ENCODE results near the gene STK32C.

DNA sequence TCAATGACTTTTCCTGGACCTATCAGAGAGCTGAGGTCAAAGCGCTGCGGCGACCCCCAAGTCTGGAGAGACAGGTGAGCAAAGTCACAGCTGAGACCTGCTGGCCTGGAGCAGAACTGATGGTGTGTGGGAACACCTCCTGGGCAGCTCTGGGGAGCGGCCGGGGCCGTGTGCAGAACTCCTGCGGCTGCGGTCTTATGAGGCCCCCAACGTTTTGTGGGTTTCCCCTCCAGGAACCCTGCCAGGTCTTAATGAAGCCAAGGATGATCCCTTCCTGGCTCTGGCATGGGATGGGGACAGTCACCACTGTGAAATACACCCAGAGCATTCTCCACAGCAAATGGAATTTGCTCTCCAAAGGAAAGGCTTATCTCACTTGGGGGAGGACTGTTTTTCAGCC, 94.9 kb downstream of the STK32C start:
- TF ChIP-seq, protein P1, sequence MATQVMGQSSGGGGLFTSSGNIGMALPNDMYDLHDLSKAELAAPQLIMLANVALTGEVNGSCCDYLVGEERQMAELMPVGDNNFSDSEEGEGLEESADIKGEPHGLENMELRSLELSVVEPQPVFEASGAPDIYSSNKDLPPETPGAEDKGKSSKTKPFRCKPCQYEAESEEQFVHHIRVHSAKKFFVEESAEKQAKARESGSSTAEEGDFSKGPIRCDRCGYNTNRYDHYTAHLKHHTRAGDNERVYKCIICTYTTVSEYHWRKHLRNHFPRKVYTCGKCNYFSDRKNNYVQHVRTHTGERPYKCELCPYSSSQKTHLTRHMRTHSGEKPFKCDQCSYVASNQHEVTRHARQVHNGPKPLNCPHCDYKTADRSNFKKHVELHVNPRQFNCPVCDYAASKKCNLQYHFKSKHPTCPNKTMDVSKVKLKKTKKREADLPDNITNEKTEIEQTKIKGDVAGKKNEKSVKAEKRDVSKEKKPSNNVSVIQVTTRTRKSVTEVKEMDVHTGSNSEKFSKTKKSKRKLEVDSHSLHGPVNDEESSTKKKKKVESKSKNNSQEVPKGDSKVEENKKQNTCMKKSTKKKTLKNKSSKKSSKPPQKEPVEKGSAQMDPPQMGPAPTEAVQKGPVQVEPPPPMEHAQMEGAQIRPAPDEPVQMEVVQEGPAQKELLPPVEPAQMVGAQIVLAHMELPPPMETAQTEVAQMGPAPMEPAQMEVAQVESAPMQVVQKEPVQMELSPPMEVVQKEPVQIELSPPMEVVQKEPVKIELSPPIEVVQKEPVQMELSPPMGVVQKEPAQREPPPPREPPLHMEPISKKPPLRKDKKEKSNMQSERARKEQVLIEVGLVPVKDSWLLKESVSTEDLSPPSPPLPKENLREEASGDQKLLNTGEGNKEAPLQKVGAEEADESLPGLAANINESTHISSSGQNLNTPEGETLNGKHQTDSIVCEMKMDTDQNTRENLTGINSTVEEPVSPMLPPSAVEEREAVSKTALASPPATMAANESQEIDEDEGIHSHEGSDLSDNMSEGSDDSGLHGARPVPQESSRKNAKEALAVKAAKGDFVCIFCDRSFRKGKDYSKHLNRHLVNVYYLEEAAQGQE (IDR thresholded peaks at IDR 0.05; ENCODE audit: insufficient replicate concordance, low read depth), result no peak
- no peak for TF ChIP-seq POLR2AphosphoS5 (IDR thresholded peaks at IDR 0.05; ENCODE audit: low read depth)
- TF ChIP-seq, protein P2, sequence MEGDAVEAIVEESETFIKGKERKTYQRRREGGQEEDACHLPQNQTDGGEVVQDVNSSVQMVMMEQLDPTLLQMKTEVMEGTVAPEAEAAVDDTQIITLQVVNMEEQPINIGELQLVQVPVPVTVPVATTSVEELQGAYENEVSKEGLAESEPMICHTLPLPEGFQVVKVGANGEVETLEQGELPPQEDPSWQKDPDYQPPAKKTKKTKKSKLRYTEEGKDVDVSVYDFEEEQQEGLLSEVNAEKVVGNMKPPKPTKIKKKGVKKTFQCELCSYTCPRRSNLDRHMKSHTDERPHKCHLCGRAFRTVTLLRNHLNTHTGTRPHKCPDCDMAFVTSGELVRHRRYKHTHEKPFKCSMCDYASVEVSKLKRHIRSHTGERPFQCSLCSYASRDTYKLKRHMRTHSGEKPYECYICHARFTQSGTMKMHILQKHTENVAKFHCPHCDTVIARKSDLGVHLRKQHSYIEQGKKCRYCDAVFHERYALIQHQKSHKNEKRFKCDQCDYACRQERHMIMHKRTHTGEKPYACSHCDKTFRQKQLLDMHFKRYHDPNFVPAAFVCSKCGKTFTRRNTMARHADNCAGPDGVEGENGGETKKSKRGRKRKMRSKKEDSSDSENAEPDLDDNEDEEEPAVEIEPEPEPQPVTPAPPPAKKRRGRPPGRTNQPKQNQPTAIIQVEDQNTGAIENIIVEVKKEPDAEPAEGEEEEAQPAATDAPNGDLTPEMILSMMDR (IDR thresholded peaks at IDR 0.05; ENCODE audit: insufficient read depth, low read length), result no peak
- TF ChIP-seq GABPA (IDR thresholded peaks at IDR 0.05; ENCODE audit: low read depth), result no peak
